HEK293T (cell line): ENCODE results near the gene HSPG2.

ENCODE experiments used
- BHLHE40 ChIP-seq: fragments of 450-650 bp; IDR thresholded peaks from 2 replicates; pipeline ENCODE4 v1.6.1; 2016; ENCODE audit warnings: mild to moderate bottlenecking, moderate library complexity, borderline replicate concordance
- FOXK2 ChIP-seq: fragments of 450-650 bp; IDR thresholded peaks from 2 replicates; pipeline ENCODE4 v1.6.1; 2016; ENCODE audit warnings: mild to moderate bottlenecking
- FOXM1 ChIP-seq: fragments of 450-650 bp; IDR thresholded peaks from 2 replicates; pipeline ENCODE4 v1.6.1; 2017; ENCODE audit warnings: mild to moderate bottlenecking, borderline replicate concordance
- PKNOX1 ChIP-seq: fragments of 450-650 bp; IDR thresholded peaks from 2 replicates; pipeline ENCODE4 v1.6.1; 2016
- SP1 ChIP-seq: fragments of 450-650 bp; IDR thresholded peaks from 2 replicates; pipeline ENCODE4 v1.6.1; 2017
- SUZ12 ChIP-seq: fragments of 450-650 bp; IDR thresholded peaks from 2 replicates; pipeline ENCODE4 v1.6.1; 2016; ENCODE audit warnings: mild to moderate bottlenecking

- TF ChIP-seq BHLHE40 (no peak), PKNOX1 (no peak), FOXM1 (no peak), FOXK2 (no peak), SP1 (no peak), SUZ12 (no peak)
Measured at GRCh38 chr1:21881250-21881649, 55.9 kb downstream of the HSPG2 start.
